ENCODE data around the gene FILIP1L.

DNA sequence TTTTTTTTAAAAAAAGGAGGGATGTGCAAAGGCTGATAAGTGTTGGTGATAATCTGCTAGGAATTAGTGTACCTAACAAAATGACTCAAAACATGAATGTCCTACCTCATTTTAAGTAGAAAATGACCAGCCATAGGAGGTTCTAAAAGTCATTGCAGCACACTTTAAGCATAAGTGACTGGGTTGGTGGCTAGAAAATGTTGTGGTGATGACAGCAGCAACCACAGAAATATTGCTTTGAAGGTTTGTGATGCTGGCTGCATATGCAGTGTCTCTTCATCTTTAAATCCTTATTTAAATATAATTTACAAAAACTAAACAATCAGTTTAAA, 241.4 kb downstream of the FILIP1L start:
- TF ChIP-seq CTCF (IDR thresholded peaks at IDR 0.05 in 2 of 3, conservative IDR thresholded peaks at IDR 0.05 in 1 of 3; ENCODE audit: borderline replicate concordance in 1 of 3, insufficient read depth in 1 of 3, low read depth in 2 of 3, low read length in 2 of 3) (no peak), POLR2A (IDR thresholded peaks at IDR 0.05; ENCODE audit: borderline replicate concordance, extremely low read depth, insufficient read depth, insufficient read length) (no peak), RAD21 (IDR thresholded peaks at IDR 0.05; ENCODE audit: low read depth) (no peak), EGR1 (IDR thresholded peaks at IDR 0.05; ENCODE audit: low read depth) (no peak)

Measured in HCT116 (cell line).